Activated T-helper 17 cell treated with anti-CD3 and anti-CD28 coated beads, Interleukin-2, amount 50 U/mL, for 72 hours (primary cell): ENCODE data around the gene P2RY1. TPM values are rescaled to one million over a fixed set of nuclear protein-coding genes. Genes with fewer than 3 reads are reported as not detected.

Source experiments
- ATAC-seq: fragments of 150-1000 bp; cut with Tn5 transposase; replicated peaks from 2 replicates; pipeline ENCODE4 v1.10.0; 2021; ENCODE audit warnings: mild to moderate bottlenecking, moderate library complexity
- H3K27ac Mint-ChIP-seq: one replicate; pipeline ENCODE4 v1.8.0; 2022; ENCODE audit warnings: mixed read lengths
- H3K27me3 Mint-ChIP-seq: one replicate; pipeline ENCODE4 v1.8.0; 2022; ENCODE audit warnings: mixed read lengths
- H3K36me3 Mint-ChIP-seq: one replicate; pipeline ENCODE4 v1.8.0; 2022; ENCODE audit warnings: low read depth, mild to moderate bottlenecking, mixed read lengths
- H3K4me1 Mint-ChIP-seq: one replicate; pipeline ENCODE4 v1.8.0; 2022; ENCODE audit warnings: mixed read lengths
- H3K4me3 Mint-ChIP-seq: one replicate; pipeline ENCODE4 v1.8.0; 2022; ENCODE audit warnings: mild to moderate bottlenecking, mixed read lengths
- H3K9me3 Mint-ChIP-seq: one replicate; pipeline ENCODE4 v1.8.0; 2022; ENCODE audit warnings: mixed read lengths
- total RNA-seq, 2 donors: library from RNA; stranded (reverse); gene quantifications; one replicate each; pipeline ENCODE4 v1.2.3, GENCODE V29; 2022

P2RY1 gene, protein sequence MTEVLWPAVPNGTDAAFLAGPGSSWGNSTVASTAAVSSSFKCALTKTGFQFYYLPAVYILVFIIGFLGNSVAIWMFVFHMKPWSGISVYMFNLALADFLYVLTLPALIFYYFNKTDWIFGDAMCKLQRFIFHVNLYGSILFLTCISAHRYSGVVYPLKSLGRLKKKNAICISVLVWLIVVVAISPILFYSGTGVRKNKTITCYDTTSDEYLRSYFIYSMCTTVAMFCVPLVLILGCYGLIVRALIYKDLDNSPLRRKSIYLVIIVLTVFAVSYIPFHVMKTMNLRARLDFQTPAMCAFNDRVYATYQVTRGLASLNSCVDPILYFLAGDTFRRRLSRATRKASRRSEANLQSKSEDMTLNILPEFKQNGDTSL
- under 1 TPM; 0.11 to 0.17 TPM for total RNA-seq

DNA sequence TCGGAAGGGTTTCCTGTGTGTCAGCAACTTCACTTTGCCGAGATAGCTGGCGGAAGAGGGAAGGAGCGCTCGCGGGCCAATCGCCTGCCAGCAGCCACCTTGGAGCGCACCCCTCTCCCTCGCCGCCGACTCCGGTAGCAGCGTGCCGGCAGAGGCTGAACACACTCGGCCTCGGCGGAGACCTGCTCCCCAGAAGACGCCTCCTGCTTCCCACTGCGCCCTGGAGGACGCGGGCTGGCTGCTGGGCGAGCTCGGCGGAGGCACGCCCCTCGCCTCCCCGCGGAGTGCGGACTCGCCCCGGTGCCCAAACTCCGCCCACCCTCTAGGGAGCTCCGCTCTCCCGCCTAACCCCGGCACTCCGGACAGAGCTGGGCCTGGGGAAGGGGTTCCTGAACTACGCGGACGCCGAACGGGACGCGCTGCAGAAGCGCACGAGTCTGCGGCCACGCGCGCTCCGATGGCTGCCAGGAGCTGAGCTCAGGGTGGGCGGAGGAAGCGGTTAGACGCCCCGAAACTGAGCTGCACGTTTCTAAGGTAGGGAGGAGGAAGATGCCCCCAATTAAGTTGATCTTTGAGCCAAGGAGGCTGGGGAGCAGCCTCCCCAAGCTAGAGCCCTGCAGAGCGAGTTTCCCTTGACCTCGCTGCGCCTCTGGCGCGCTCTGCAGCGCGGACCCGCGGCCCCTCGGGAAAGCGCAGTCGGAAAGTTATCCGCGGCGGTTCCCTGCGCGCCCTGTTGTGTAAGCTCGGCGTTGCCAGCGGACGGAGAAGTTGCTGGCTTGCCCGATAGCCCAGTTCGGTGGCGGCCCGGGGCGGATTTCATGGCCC, at the start of gene P2RY1:
Gene P2RY1 (plus strand): TSS at position 356 of the 825 bp plus-strand sequence. CDS start 652 bp downstream, outside the sequence.
- no peaks in the 10 kb centered on the region for H3K36me3 Mint-ChIP-seq
- ATAC-seq = peak; percentile 47
- no peaks in the 10 kb centered on the region for H3K4me1 Mint-ChIP-seq
- H3K9me3 Mint-ChIP-seq = no peaks in the 10 kb centered on the region
- peaks cover 46% of the 10 kb centered on the region for H3K27me3 Mint-ChIP-seq
- H3K27ac Mint-ChIP-seq = no peak within 1 kb of the TSS
- peak within 1 kb of the TSS; percentile 61 for H3K4me3 Mint-ChIP-seq

DNA sequence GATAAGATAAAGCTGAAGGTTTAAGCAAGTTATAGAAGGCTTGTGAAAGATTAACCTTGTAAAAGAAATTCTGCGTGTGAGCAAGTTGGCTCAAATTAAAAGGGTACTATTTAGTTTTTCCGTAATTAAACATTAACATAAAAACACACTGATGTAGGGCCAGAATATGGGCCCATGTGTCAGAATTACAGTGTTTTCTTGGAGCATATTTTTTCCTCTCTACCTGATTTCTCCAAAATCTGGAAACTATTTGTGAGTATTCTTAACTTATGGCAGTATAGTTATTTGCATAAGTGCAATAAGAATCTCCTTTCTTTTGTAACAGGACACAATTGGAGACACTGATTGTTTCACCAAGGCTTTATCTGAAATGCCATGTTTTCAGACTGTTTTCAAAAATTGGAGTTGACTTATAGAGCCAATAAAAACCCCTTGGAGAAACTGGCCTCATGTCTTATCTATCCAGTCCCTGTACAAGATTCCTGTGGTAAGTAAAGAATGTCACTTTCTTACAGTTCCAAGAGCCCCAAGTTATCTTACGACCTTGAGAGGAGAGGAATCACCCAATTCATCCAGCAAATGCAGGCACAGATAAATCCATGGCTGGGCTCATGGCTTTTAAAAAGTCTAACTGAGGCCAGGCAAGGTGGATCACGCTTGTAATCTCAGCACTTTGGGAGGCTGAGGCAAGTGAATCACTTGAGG, 47.8 kb upstream of the P2RY1 start:
- ATAC-seq = no peak
- no peaks in the 10 kb centered on the region for H3K36me3 Mint-ChIP-seq
- H3K4me3 Mint-ChIP-seq = no peak overlapping the region
- no peak overlapping the region for H3K27ac Mint-ChIP-seq
- H3K27me3 Mint-ChIP-seq = peaks cover 5% of the 10 kb centered on the region
- H3K4me1 Mint-ChIP-seq = no peaks in the 10 kb centered on the region
- no peaks in the 10 kb centered on the region for H3K9me3 Mint-ChIP-seq

DNA sequence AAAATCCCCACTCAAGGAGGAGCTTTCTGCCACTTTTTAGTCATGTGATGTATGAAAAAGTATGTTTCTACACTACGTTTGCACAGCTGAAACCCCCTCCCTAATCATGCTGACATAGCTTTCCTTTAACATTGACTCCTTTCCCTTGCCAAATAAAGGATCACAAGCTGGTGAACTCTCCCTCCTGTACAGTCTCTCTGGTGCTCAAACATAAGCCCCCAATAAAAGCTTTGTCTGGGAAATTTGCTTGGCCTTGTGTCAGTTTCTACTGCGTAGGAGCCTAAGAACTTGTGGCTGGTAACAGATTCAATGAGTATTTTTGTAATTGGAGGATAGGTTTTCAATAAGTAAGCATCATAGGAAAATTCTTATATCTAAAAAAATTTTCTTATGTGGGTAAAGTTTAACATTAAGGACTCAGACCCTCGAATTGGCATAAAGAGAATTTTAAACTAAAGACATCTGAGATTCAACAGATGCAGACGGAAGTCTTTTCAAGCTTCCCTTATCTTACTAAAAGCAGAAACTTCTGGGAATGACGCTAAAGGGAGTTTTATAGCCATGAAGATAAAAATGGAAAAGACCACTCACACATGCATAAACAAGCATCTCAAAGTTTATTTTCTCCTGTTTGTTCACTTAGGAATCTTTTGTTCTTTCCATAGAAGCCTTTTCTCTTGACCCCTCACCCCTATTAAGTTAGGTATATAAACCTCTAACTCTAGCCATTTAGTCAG, 44.1 kb upstream of the P2RY1 start:
- Mint-ChIP-seq H3K27ac (no peak overlapping the region), H3K9me3 (no peaks in the 10 kb centered on the region), H3K4me1 (no peaks in the 10 kb centered on the region), H3K27me3 (peaks cover 2% of the 10 kb centered on the region), H3K36me3 (no peaks in the 10 kb centered on the region), H3K4me3 (no peak overlapping the region)
- no peak for ATAC-seq

DNA sequence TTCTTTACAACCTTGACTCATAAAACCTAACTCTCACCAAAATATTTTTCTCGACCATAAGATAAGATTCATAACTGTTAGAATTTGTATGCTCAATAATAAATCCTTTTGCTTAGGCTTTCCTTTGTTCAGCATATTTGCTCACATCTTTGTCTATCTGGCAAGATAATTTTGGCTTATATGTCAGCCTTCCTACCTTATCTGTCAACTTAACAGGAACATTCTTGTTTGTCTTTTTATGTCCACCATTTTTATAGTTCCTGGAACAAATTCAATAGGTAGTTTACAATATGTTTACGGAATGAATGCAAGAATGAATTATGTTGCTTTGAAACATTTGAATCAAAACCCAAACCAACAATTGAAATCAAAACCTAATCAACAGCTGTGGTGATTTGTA, 41.0 kb upstream of the P2RY1 start:
- Mint-ChIP-seq H3K36me3 (no peaks in the 10 kb centered on the region), H3K27ac (no peak overlapping the region), H3K9me3 (no peaks in the 10 kb centered on the region), H3K4me3 (no peak overlapping the region), H3K4me1 (no peaks in the 10 kb centered on the region), H3K27me3 (peaks cover 2% of the 10 kb centered on the region)
- no peak for ATAC-seq

DNA sequence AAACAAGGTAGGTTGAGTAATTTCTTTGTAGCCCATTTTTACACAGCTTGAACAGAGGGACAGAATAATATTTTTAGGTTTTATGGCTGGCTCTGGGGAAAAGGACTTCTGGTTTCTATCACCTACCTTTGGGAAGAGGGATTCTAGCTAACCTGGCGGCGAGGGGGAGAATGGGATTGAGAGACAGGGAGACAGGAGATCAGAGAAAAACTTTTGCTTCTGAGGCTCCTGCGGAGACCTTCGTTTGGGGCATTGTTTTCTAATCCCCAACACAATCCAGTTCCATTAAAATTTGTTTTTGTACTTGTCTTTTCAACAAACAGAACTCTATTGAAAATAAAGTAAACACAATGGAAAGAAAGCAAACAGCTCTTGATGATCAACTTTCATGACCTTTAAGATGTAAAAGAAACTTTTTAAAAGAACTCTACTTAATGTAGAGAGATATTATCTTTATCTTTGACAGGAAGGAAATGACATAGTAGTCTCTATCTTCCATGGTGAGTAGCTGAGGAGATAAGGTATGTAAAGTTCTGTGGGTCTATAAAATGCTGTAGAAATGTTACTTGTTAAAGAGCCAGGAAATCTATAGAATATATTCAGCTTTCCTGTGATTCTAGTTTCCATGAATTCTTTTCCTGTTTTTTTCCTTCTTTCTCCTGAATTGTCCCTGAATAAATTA, 37.0 kb upstream of the P2RY1 start:
- Mint-ChIP-seq H3K4me1 (no peaks in the 10 kb centered on the region), H3K4me3 (no peak overlapping the region)

DNA sequence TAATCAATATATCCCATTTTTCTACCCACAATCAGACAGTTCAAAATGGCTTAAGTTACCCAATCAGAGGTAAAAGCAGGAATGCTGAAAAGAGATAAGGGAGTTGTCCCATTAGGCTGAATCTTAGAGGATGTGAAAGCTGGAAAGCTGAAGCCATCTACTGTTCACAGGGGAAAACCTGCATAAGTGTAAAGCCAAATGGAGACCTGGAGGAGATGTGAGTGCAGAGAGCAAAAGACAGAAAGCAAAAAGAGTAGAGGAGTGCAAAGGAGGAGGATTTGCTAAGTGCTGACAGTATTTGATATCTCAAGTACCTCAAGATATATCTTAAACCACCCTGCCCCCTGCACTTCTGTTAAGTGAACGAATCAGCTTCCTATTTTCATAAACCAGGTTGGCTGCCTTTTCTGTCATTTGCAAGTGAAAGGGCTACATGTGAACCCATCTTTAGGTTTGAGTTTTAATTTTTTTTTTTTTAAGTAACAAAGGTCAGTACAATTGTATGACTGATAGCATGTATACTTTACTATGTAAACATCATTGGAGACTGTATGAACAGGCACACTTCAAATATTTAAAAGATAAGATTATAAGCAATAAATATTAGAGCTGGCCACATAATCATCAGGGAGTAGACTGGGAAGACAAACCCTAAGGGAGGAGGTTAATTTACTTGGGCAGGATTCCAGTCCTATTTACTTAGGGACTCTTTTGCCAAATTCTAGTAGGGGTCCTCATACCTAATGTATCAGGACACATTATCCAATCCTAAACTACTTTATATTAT, 22.8 kb upstream of the P2RY1 start:
- Mint-ChIP-seq H3K9me3 (no peaks in the 10 kb centered on the region), H3K4me1 (no peaks in the 10 kb centered on the region), H3K27me3 (peaks cover 3% of the 10 kb centered on the region), H3K36me3 (no peaks in the 10 kb centered on the region), H3K4me3 (no peak overlapping the region), H3K27ac (no peak overlapping the region)
- no peak for ATAC-seq

More for the DNA sequence above, 37.0 kb upstream of the P2RY1 start:
- no peak for ATAC-seq
- Mint-ChIP-seq H3K36me3 (no peaks in the 10 kb centered on the region), H3K27ac (no peak overlapping the region), H3K27me3 (no peaks in the 10 kb centered on the region), H3K9me3 (no peaks in the 10 kb centered on the region)

DNA sequence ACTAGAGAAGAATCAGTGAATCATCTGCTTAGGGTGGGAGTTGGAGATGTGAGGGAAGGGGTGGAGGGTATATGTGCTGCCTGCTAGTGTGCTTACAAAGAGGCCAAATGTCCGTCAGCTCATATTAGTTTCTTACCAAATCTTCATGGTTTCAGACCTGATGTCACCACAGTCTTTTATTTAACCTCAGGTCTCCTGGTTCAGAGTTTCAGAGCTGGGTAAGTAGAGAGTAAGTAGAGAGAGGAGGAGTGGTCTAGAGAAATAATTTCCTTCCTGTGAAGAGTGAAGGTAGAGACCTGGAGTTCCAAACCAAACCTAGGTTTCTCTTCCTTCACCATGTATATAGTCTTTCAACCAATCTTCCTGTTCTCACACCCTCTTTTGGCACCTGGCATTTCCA, 17.5 kb upstream of the P2RY1 start:
- H3K27me3 Mint-ChIP-seq = no peaks in the 10 kb centered on the region
- H3K9me3 Mint-ChIP-seq = no peaks in the 10 kb centered on the region
- no peaks in the 10 kb centered on the region for H3K36me3 Mint-ChIP-seq
- no peak for ATAC-seq
- H3K4me1 Mint-ChIP-seq = no peaks in the 10 kb centered on the region
- no peak overlapping the region for H3K27ac Mint-ChIP-seq
- H3K4me3 Mint-ChIP-seq = no peak overlapping the region

DNA sequence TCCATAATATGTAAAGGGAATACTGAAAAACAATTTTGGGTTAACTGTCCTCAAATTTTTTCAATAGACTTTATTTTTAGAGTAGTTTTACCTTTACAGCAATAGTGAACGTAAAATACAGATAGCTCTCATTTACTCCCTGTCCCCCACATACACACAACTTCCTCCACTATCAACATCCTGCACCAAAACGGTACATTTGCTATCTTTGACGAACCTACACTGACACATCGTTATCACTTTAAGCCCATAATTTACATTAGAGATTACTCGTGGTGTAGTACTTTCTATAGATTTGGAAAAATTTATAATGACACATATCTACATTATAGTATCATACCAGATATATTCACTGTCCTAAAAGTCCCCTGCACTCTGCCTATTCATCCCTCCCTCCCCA, 16.9 kb upstream of the P2RY1 start:
- Mint-ChIP-seq H3K9me3 (no peaks in the 10 kb centered on the region), H3K27me3 (no peaks in the 10 kb centered on the region), H3K36me3 (no peaks in the 10 kb centered on the region), H3K27ac (no peak overlapping the region), H3K4me1 (no peaks in the 10 kb centered on the region), H3K4me3 (no peak overlapping the region)
- ATAC-seq = no peak

DNA sequence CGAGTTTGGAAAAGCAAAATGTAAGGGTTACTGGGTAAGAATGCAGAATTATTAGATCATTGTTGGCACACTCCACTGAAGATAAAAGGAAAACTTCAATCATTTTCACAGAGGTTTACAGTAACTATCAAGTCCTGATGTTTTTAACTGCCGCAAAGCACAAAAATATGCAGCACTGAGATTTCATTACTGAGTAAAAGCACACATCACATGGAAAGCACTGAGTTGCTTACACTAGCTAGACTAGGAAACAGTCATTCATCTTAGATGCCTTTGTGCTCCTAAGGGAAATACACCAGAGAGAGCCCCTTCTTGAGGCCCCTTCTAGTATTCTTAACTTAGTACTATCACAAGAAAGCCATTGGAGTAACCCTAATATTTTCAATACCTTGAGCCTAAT, 11.8 kb upstream of the P2RY1 start:
- Mint-ChIP-seq H3K4me1 (no peaks in the 10 kb centered on the region), H3K27me3 (no peaks in the 10 kb centered on the region), H3K4me3 (no peak overlapping the region), H3K27ac (no peak overlapping the region), H3K36me3 (no peaks in the 10 kb centered on the region), H3K9me3 (no peaks in the 10 kb centered on the region)
- ATAC-seq = no peak

DNA sequence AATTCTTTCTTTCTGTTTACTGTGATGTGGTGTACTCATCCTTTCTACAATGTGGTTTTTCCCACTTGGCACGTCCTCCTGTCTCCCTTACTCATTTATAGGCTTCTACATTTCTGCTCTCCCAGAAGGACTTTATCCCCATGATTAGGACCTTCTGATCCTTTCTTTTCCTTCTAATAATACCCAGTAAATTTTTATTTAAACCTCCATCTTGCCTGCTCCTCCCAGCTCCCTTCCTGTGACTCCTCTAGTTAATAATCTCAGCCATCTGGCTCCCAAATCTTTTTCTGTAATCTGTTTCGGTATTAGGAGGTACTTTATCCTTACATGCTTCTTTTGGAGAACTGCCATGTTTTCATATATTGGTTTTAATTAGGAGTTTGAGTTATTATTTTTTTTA, 11.2 kb upstream of the P2RY1 start:
- H3K4me1 Mint-ChIP-seq = no peaks in the 10 kb centered on the region
- H3K36me3 Mint-ChIP-seq = no peaks in the 10 kb centered on the region
- no peak overlapping the region for H3K27ac Mint-ChIP-seq
- no peaks in the 10 kb centered on the region for H3K9me3 Mint-ChIP-seq
- H3K27me3 Mint-ChIP-seq = no peaks in the 10 kb centered on the region
- no peak for ATAC-seq
- no peak overlapping the region for H3K4me3 Mint-ChIP-seq

DNA sequence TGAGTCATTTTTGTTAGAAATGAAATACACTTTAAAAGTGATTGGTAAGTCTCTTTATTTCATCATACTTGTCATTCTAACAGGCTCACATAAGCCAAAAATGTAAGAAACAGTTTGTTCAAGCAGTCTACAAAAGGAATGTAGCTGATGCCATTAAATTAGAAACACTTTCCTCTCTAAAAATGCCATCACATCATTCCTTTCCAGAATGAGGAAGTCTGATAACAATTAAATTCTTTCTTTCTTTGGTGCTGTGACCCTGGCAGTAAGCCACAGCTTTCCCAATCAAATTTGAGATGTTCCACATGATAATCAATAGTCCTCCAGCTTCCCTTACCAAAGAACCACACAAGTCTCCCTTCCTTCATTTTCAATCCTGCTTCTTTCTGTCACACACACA, 9.4 kb upstream of the P2RY1 start:
- no peaks in the 10 kb centered on the region for H3K9me3 Mint-ChIP-seq
- H3K4me1 Mint-ChIP-seq = no peaks in the 10 kb centered on the region
- no peaks in the 10 kb centered on the region for H3K27me3 Mint-ChIP-seq
- no peak overlapping the region for H3K27ac Mint-ChIP-seq
- no peaks in the 10 kb centered on the region for H3K36me3 Mint-ChIP-seq
- ATAC-seq = no peak
- no peak overlapping the region for H3K4me3 Mint-ChIP-seq

DNA sequence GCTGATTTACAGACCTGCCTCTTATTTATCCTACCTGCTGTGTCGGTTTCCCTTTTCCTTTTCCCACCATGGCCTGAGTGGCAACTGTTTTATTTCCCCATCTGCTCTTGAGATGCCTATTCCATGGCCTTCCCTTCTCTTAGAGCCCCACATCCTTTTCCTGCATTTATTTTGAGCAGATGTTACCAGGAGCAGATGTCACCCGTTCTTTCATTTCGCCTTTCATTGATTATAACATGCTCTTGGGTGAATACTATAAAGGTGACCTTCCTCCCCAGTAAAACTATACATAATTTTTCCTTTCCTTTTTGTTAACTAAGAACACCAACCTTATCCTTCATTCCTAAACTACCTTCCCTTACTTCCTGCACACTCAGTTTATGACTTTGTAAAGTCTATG, 8.5 kb upstream of the P2RY1 start:
- Mint-ChIP-seq H3K4me3 (no peak overlapping the region), H3K27ac (no peak overlapping the region), H3K36me3 (no peaks in the 10 kb centered on the region), H3K4me1 (no peaks in the 10 kb centered on the region), H3K9me3 (no peaks in the 10 kb centered on the region), H3K27me3 (no peaks in the 10 kb centered on the region)
- ATAC-seq = no peak

DNA sequence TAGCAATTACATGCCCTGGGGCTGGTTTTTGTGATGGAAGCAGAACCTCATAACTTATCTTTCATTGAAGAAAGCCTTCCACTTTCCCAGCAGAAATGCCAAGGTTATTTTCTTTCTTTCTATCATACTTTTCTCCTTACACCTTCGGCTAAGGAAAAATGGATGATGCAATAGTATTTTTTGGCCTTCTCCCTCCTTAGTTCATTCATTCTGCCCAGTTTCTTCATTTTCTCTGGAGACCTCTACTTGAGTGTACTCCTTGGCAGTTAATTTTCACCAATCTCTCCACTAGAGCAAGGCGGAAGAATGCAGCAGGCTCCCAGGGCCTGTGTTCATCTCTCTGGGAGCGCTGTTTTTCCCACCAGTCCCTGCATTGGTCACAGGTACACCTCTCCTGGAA, 7.6 kb upstream of the P2RY1 start:
- Mint-ChIP-seq H3K27ac (no peak overlapping the region), H3K4me3 (no peak overlapping the region), H3K27me3 (no peaks in the 10 kb centered on the region), H3K4me1 (no peaks in the 10 kb centered on the region), H3K9me3 (no peaks in the 10 kb centered on the region), H3K36me3 (no peaks in the 10 kb centered on the region)
- no peak for ATAC-seq
